NCI-H146 treated with DMSO at 0.1 percent for 48 hours (cell line): ENCODE data around the gene PREB.
A peak's percentile ranks its signal among the peaks of the same experiment; 100 is the strongest.
"Not testable (repeated sequence)": the region's sequence is repeated elsewhere in the genome, so short reads cannot be mapped to it uniquely, and the experiment has no call there.

Experiments used
- DNase-seq: peaks from one replicate; lab custom pipeline; 2025; ENCODE audit not compliant: unreplicated experiment; lab: John Stamatoyannopoulos, UW

PREB gene

GRCh38 chr2:27133905-27134780, at the start of gene PREB:
Gene PREB (minus strand): TSS chr2:27134636. CDS start chr2:27134421, 215 bp downstream.
- peak; percentile 92 for DNase-seq

- no peak for DNase-seq
Observed at GRCh38 chr2:27184115-27184514, 49.7 kb upstream of the PREB start.

- DNase-seq: no peak
Observed at GRCh38 chr2:27182346-27182745, 47.9 kb upstream of the PREB start.

GRCh38 chr2:27179344-27180000, 45.0 kb upstream of the PREB start:
- DNase-seq: no peak

- DNase-seq: no peak
Observed at GRCh38 chr2:27178469-27178868, 44.0 kb upstream of the PREB start.

- no peak for DNase-seq
Observed at GRCh38 chr2:27177441-27178351, 43.3 kb upstream of the PREB start.

- DNase-seq: not testable (repeated sequence)
Observed at GRCh38 chr2:27175781-27176180, 41.3 kb upstream of the PREB start.

GRCh38 chr2:27175330-27175729, 40.9 kb upstream of the PREB start:
- DNase-seq: no peak

GRCh38 chr2:27174638-27175037, 40.2 kb upstream of the PREB start:
- DNase-seq: no peak

- DNase-seq: no peak
Observed at GRCh38 chr2:27171351-27171848, 37.0 kb upstream of the PREB start.

GRCh38 chr2:27170581-27171337, 36.3 kb upstream of the PREB start:
- no peak for DNase-seq

- no peak for DNase-seq
Observed at GRCh38 chr2:27164960-27165763, 30.7 kb upstream of the PREB start.

GRCh38 chr2:27162151-27163121, 28.0 kb upstream of the PREB start:
- DNase-seq: no peak

GRCh38 chr2:27160191-27160590, 25.8 kb upstream of the PREB start:
- no peak for DNase-seq

- no peak for DNase-seq
Observed at GRCh38 chr2:27159271-27159670, 24.8 kb upstream of the PREB start.

GRCh38 chr2:27158468-27158867, 24.0 kb upstream of the PREB start:
- DNase-seq: no peak

GRCh38 chr2:27155069-27155520, 20.7 kb upstream of the PREB start:
- no peak for DNase-seq

- no peak for DNase-seq
Observed at GRCh38 chr2:27154488-27154887, 20.1 kb upstream of the PREB start.
